SH-SY5Y (cell line): ENCODE data around the gene RYR1.

ENCODE experiments used
- GATA2 ChIP-seq: IDR thresholded peaks from 2 replicates; pipeline ENCODE4 v1.6.1; 2011; ENCODE audit warnings: mild to moderate bottlenecking, low read depth, low read length
- GATA3 ChIP-seq: IDR thresholded peaks from 2 replicates; pipeline ENCODE4 v1.6.1; 2011; ENCODE audit warnings: low read depth, mild to moderate bottlenecking, low read length, moderate library complexity

- TF ChIP-seq GATA2 (no peak), GATA3 (no peak)
Measured at GRCh38 chr19:38544569-38545315, 111.3 kb downstream of the RYR1 start.
